Osteoblast (primary cell): Measurements from ENCODE around the gene GCDH. TPM values are rescaled to one million over a fixed set of nuclear protein-coding genes. Genes with fewer than 3 reads are reported as not detected.
A peak's percentile ranks its signal among the peaks of the same experiment; 100 is the strongest.

Experiments used
- DNase-seq: peaks from one replicate; pipeline ENCODE4 v3.0.0; 2011; ENCODE audit warnings: low spot score, mixed read lengths; ENCODE audit not compliant: insufficient read length; ENCODE audit errors: missing footprints
- H2AFZ ChIP-seq: 2 replicates; pipeline ENCODE4 v1.6.0; 2011; ENCODE audit warnings: mild to moderate bottlenecking, low read length
- H3K27ac ChIP-seq: 2 replicates; pipeline ENCODE4 v1.5.1; 2011; ENCODE audit warnings: mild to moderate bottlenecking, low read depth, low read length, moderate library complexity
- H3K27me3 ChIP-seq: 2 replicates; pipeline ENCODE4 v1.6.0; 2012; ENCODE audit warnings: mild to moderate bottlenecking, control low read depth, inconsistent platforms, low read length, moderate library complexity; ENCODE audit not compliant: insufficient read depth
- H3K36me3 ChIP-seq: 2 replicates; pipeline ENCODE4 v1.5.1; 2011; ENCODE audit warnings: mild to moderate bottlenecking, low read length, control low read depth, moderate library complexity; ENCODE audit not compliant: insufficient read depth
- H3K4me1 ChIP-seq: 2 replicates; pipeline ENCODE4 v1.5.1; 2011; ENCODE audit warnings: mild to moderate bottlenecking, low read length, control low read depth, moderate library complexity; ENCODE audit not compliant: insufficient read depth
- H3K4me2 ChIP-seq: 2 replicates; pipeline ENCODE4 v1.6.0; 2011; ENCODE audit warnings: mild to moderate bottlenecking, low read length; ENCODE audit not compliant: insufficient read depth
- H3K4me3 ChIP-seq: fragments of 200-600 bp; sonication (generic); 3 replicates; pipeline ENCODE4 v1.5.1; 2012; ENCODE audit warnings: mild to moderate bottlenecking, low read length, inconsistent platforms; ENCODE audit not compliant: insufficient read depth
- H3K79me2 ChIP-seq: 2 replicates; pipeline ENCODE4 v1.6.0; 2012; ENCODE audit warnings: mild to moderate bottlenecking, low read length, control low read depth, inconsistent platforms; ENCODE audit not compliant: insufficient read depth
- H3K9me3 ChIP-seq: 2 replicates; pipeline ENCODE4 v1.5.1; 2011; ENCODE audit warnings: low read depth, low read length, control low read depth
- H4K20me1 ChIP-seq: 2 replicates; pipeline ENCODE4 v1.6.0; 2012; ENCODE audit warnings: mild to moderate bottlenecking, low read length, control low read depth; ENCODE audit not compliant: insufficient read depth
- CTCF ChIP-seq: IDR thresholded peaks from 2 replicates; pipeline ENCODE4 v1.5.1; 2011; ENCODE audit warnings: mild to moderate bottlenecking, low read depth, low read length, moderate library complexity; ENCODE audit errors: extremely low read depth
- total RNA-seq: library from RNA; depleted of rRNA; stranded (reverse); fragments of >200 nt; gene quantifications from 2 replicates; pipeline ENCODE4 v1.2.3, GENCODE V29; 2012

The GCDH gene
- total RNA-seq, 1 donor: 31.1 TPM

- Histone ChIP-seq H3K79me2 (no peaks in the 10 kb centered on the region), H3K4me1 (no peaks in the 10 kb centered on the region), H4K20me1 (no peaks in the 10 kb centered on the region), H3K4me2 (no peak overlapping the region), H3K4me3 (no peak overlapping the region), H3K27ac (no peak overlapping the region), H3K36me3 (peaks cover 6% of the 10 kb centered on the region), H3K27me3 (no peaks in the 10 kb centered on the region), H2AFZ (no peak overlapping the region), H3K9me3 (no peaks in the 10 kb centered on the region)
- no peak for TF ChIP-seq CTCF
- DNase-seq: peak; percentile 67
Observed at GRCh38 chr19:12873891-12874745, 16.8 kb upstream of the GCDH start.

GRCh38 chr19:12875086-12875485 lies 15.9 kb upstream of the GCDH start:
- Histone ChIP-seq H3K79me2 (no peaks in the 10 kb centered on the region), H3K4me3 (no peak overlapping the region), H3K36me3 (peaks cover 6% of the 10 kb centered on the region), H3K27me3 (no peaks in the 10 kb centered on the region), H3K4me2 (no peak overlapping the region), H4K20me1 (no peaks in the 10 kb centered on the region), H3K9me3 (no peaks in the 10 kb centered on the region), H2AFZ (no peak overlapping the region), H3K4me1 (no peaks in the 10 kb centered on the region), H3K27ac (no peak overlapping the region)
- peak; percentile 81 for DNase-seq
- TF ChIP-seq CTCF: no peak

GRCh38 chr19:12880551-12881171 lies 10.3 kb upstream of the GCDH start:
- Histone ChIP-seq H2AFZ (peak overlapping the region; percentile 94), H3K36me3 (peaks cover 6% of the 10 kb centered on the region), H3K79me2 (no peaks in the 10 kb centered on the region), H3K27me3 (peaks cover 14% of the 10 kb centered on the region), H3K4me2 (peak overlapping the region; percentile 82), H3K9me3 (peaks cover 9% of the 10 kb centered on the region), H3K27ac (no peak overlapping the region), H3K4me3 (peak overlapping the region; percentile 83), H4K20me1 (no peaks in the 10 kb centered on the region), H3K4me1 (peaks cover 6% of the 10 kb centered on the region)
- no peak for TF ChIP-seq CTCF
- DNase-seq: peak; percentile 95

GRCh38 chr19:12881172-12881808 lies 9.7 kb upstream of the GCDH start, which contains the start of gene DNASE2:
Gene DNASE2 (minus strand): TSS chr19:12881449. CDS start chr19:12881375, 74 bp downstream.
- Histone ChIP-seq H3K4me1 (peaks cover 6% of the 10 kb centered on the region), H3K4me2 (peak within 1 kb of the TSS; percentile 82), H3K27me3 (peaks cover 16% of the 10 kb centered on the region), H3K9me3 (peaks cover 9% of the 10 kb centered on the region), H4K20me1 (no peaks in the 10 kb centered on the region), H3K36me3 (peaks cover 6% of the 10 kb centered on the region), H3K27ac (no peak within 1 kb of the TSS), H3K4me3 (peak within 1 kb of the TSS; percentile 83), H2AFZ (peak within 1 kb of the TSS; percentile 94), H3K79me2 (no peaks in the 10 kb centered on the region)
- peak; percentile 100 for DNase-seq
- no peak for TF ChIP-seq CTCF
